Erythroblast (primary cell): ENCODE data around the gene CEP95.

ENCODE experiments used
- GATA1 ChIP-seq: IDR thresholded peaks from 2 replicates; pipeline ENCODE4 v1.6.1; 2011; ENCODE audit warnings: low read depth, mild to moderate bottlenecking, control low read depth, low read length, moderate library complexity
- POLR2A ChIP-seq: IDR thresholded peaks from 2 replicates; pipeline ENCODE4 v1.6.1; 2011; ENCODE audit warnings: mild to moderate bottlenecking, low read length

GRCh38 chr17:64457156-64457555, 49.6 kb upstream of the CEP95 start:
- TF ChIP-seq POLR2A (no peak), GATA1 (no peak)
